Activated naive CD8-positive, alpha-beta T cell (primary cell): Measurements from ENCODE around the gene ELMO1.
A peak's percentile ranks its signal among the peaks of the same experiment; 100 is the strongest.

ENCODE experiments used
- H3K27ac Mint-ChIP-seq: one replicate; pipeline ENCODE4 v1.8.0; 2021; ENCODE audit warnings: mixed read lengths
- H3K27me3 Mint-ChIP-seq: one replicate; pipeline ENCODE4 v1.8.0; 2021; ENCODE audit warnings: mixed read lengths
- H3K36me3 Mint-ChIP-seq: one replicate; pipeline ENCODE4 v1.8.0; 2021; ENCODE audit warnings: mixed read lengths
- H3K4me1 Mint-ChIP-seq: one replicate; pipeline ENCODE4 v1.8.0; 2021; ENCODE audit warnings: low read depth, mixed read lengths
- H3K4me3 Mint-ChIP-seq: one replicate; pipeline ENCODE4 v1.8.0; 2021; ENCODE audit warnings: mild to moderate bottlenecking, mixed read lengths
- H3K9me3 Mint-ChIP-seq: one replicate; pipeline ENCODE4 v1.8.0; 2021; ENCODE audit warnings: low read depth, mixed read lengths

Gene ELMO1

GRCh38 chr7:37414352-37414983, 34.2 kb downstream of the ELMO1 start:
- peaks cover 20% of the 10 kb centered on the region for H3K36me3 Mint-ChIP-seq

GRCh38 chr7:37411444-37412034, 37.1 kb downstream of the ELMO1 start:
- Mint-ChIP-seq H3K36me3 (peaks cover 13% of the 10 kb centered on the region), H3K27me3 (no peaks in the 10 kb centered on the region), H3K9me3 (peaks cover 3% of the 10 kb centered on the region), H3K4me1 (peaks cover 79% of the 10 kb centered on the region), H3K4me3 (peak overlapping the region; percentile 48), H3K27ac (peak overlapping the region; percentile 97)

More at GRCh38 chr7:37414352-37414983, 34.2 kb downstream of the ELMO1 start:
- peaks cover 72% of the 10 kb centered on the region for H3K4me1 Mint-ChIP-seq
- H3K27ac Mint-ChIP-seq, result peak overlapping the region; percentile 5
- no peaks in the 10 kb centered on the region for H3K27me3 Mint-ChIP-seq
- no peak overlapping the region for H3K4me3 Mint-ChIP-seq
- H3K9me3 Mint-ChIP-seq, result peaks cover 3% of the 10 kb centered on the region

- peaks cover 79% of the 10 kb centered on the region for H3K4me1 Mint-ChIP-seq
- H3K36me3 Mint-ChIP-seq, result peaks cover 16% of the 10 kb centered on the region
- H3K27ac Mint-ChIP-seq, result peak overlapping the region; percentile 97
- H3K4me3 Mint-ChIP-seq, result peak overlapping the region; percentile 48
- H3K27me3 Mint-ChIP-seq, result no peaks in the 10 kb centered on the region
- peaks cover 3% of the 10 kb centered on the region for H3K9me3 Mint-ChIP-seq
These were observed 38.1 kb downstream of the ELMO1 start for GRCh38 chr7:37410305-37411229.

GRCh38 chr7:37409461-37409860, 39.2 kb downstream of the ELMO1 start:
- Mint-ChIP-seq H3K4me3 (peak overlapping the region; percentile 87), H3K27me3 (no peaks in the 10 kb centered on the region), H3K9me3 (peaks cover 3% of the 10 kb centered on the region), H3K27ac (peak overlapping the region; percentile 97), H3K36me3 (peaks cover 12% of the 10 kb centered on the region), H3K4me1 (peaks cover 80% of the 10 kb centered on the region)

- Mint-ChIP-seq H3K9me3 (peaks cover 3% of the 10 kb centered on the region), H3K4me3 (peak overlapping the region; percentile 87), H3K4me1 (peaks cover 79% of the 10 kb centered on the region), H3K27ac (peak overlapping the region; percentile 97), H3K36me3 (peaks cover 10% of the 10 kb centered on the region), H3K27me3 (no peaks in the 10 kb centered on the region)
These were observed 40.1 kb downstream of the ELMO1 start for GRCh38 chr7:37408291-37409228.

- peaks cover 3% of the 10 kb centered on the region for H3K9me3 Mint-ChIP-seq
- H3K36me3 Mint-ChIP-seq, result peaks cover 21% of the 10 kb centered on the region
- peaks cover 52% of the 10 kb centered on the region for H3K4me1 Mint-ChIP-seq
- H3K27me3 Mint-ChIP-seq, result no peaks in the 10 kb centered on the region
- H3K4me3 Mint-ChIP-seq, result peak overlapping the region; percentile 51
- peak overlapping the region; percentile 92 for H3K27ac Mint-ChIP-seq
These were observed 43.0 kb downstream of the ELMO1 start for GRCh38 chr7:37405603-37406122.

- peaks cover 52% of the 10 kb centered on the region for H3K4me1 Mint-ChIP-seq
- peak overlapping the region; percentile 34 for H3K27ac Mint-ChIP-seq
- no peak overlapping the region for H3K4me3 Mint-ChIP-seq
- H3K27me3 Mint-ChIP-seq, result no peaks in the 10 kb centered on the region
- peaks cover 21% of the 10 kb centered on the region for H3K36me3 Mint-ChIP-seq
- peaks cover 3% of the 10 kb centered on the region for H3K9me3 Mint-ChIP-seq
These were observed 43.5 kb downstream of the ELMO1 start for GRCh38 chr7:37405128-37405527.

GRCh38 chr7:37399876-37400421, 48.7 kb downstream of the ELMO1 start:
- H3K9me3 Mint-ChIP-seq, result peaks cover 3% of the 10 kb centered on the region
- H3K4me1 Mint-ChIP-seq, result peaks cover 47% of the 10 kb centered on the region
- H3K4me3 Mint-ChIP-seq, result no peak overlapping the region
- peaks cover 21% of the 10 kb centered on the region for H3K36me3 Mint-ChIP-seq
- H3K27me3 Mint-ChIP-seq, result no peaks in the 10 kb centered on the region
- no peak overlapping the region for H3K27ac Mint-ChIP-seq

GRCh38 chr7:37398403-37398802, 50.3 kb downstream of the ELMO1 start:
- H3K4me1 Mint-ChIP-seq, result peaks cover 56% of the 10 kb centered on the region
- H3K9me3 Mint-ChIP-seq, result peaks cover 3% of the 10 kb centered on the region
- H3K4me3 Mint-ChIP-seq, result no peak overlapping the region
- H3K27me3 Mint-ChIP-seq, result no peaks in the 10 kb centered on the region
- peaks cover 21% of the 10 kb centered on the region for H3K36me3 Mint-ChIP-seq
- no peak overlapping the region for H3K27ac Mint-ChIP-seq

- no peak overlapping the region for H3K4me3 Mint-ChIP-seq
- no peaks in the 10 kb centered on the region for H3K27me3 Mint-ChIP-seq
- no peaks in the 10 kb centered on the region for H3K9me3 Mint-ChIP-seq
- peak overlapping the region; percentile 14 for H3K27ac Mint-ChIP-seq
- peaks cover 5% of the 10 kb centered on the region for H3K36me3 Mint-ChIP-seq
- H3K4me1 Mint-ChIP-seq, result peaks cover 68% of the 10 kb centered on the region
These were observed 52.9 kb downstream of the ELMO1 start for GRCh38 chr7:37395618-37396259.

GRCh38 chr7:37394158-37394557, 54.5 kb downstream of the ELMO1 start:
- no peak overlapping the region for H3K4me3 Mint-ChIP-seq
- no peaks in the 10 kb centered on the region for H3K9me3 Mint-ChIP-seq
- H3K4me1 Mint-ChIP-seq, result peaks cover 67% of the 10 kb centered on the region
- H3K27me3 Mint-ChIP-seq, result no peaks in the 10 kb centered on the region
- H3K36me3 Mint-ChIP-seq, result peaks cover 5% of the 10 kb centered on the region
- no peak overlapping the region for H3K27ac Mint-ChIP-seq

GRCh38 chr7:37393476-37393875, 55.2 kb downstream of the ELMO1 start:
- H3K27ac Mint-ChIP-seq, result no peak overlapping the region
- H3K9me3 Mint-ChIP-seq, result no peaks in the 10 kb centered on the region
- H3K4me1 Mint-ChIP-seq, result peaks cover 63% of the 10 kb centered on the region
- no peak overlapping the region for H3K4me3 Mint-ChIP-seq
- peaks cover 5% of the 10 kb centered on the region for H3K36me3 Mint-ChIP-seq
- H3K27me3 Mint-ChIP-seq, result no peaks in the 10 kb centered on the region

- no peaks in the 10 kb centered on the region for H3K9me3 Mint-ChIP-seq
- no peak overlapping the region for H3K4me3 Mint-ChIP-seq
- H3K4me1 Mint-ChIP-seq, result peaks cover 68% of the 10 kb centered on the region
- H3K27me3 Mint-ChIP-seq, result no peaks in the 10 kb centered on the region
- peaks cover 6% of the 10 kb centered on the region for H3K36me3 Mint-ChIP-seq
- peak overlapping the region; percentile 22 for H3K27ac Mint-ChIP-seq
These were observed 56.0 kb downstream of the ELMO1 start for GRCh38 chr7:37392673-37393017.
